Left ventricle myocardium inferior (tissue), 1 donor: ENCODE results near the gene COX6A2. TPM values are rescaled to one million over a fixed set of nuclear protein-coding genes. Genes with fewer than 3 reads are reported as not detected.

Experiments used
- DNase-seq: peaks from one replicate; pipeline ENCODE4 v3.0.0-alpha.2; 2020
- H3K27ac ChIP-seq: fragments of 200-600 bp; replicated peaks from 2 replicates; pipeline ENCODE4 v1.8.0; 2021
- H3K27me3 ChIP-seq: fragments of 200-600 bp; 2 replicates; pipeline ENCODE4 v1.8.0; 2021; ENCODE audit warnings: low read depth
- H3K36me3 ChIP-seq: fragments of 200-600 bp; 2 replicates; pipeline ENCODE4 v1.8.0; 2021
- H3K4me1 ChIP-seq: fragments of 200-600 bp; 2 replicates; pipeline ENCODE4 v1.8.0; 2021
- H3K4me3 ChIP-seq: fragments of 200-600 bp; 2 replicates; pipeline ENCODE4 v1.8.0; 2021; ENCODE audit warnings: mild to moderate bottlenecking, moderate library complexity
- H3K9me3 ChIP-seq: fragments of 200-600 bp; replicated peaks from 2 replicates; pipeline ENCODE4 v1.8.0; 2021
- CTCF ChIP-seq: fragments of 200-600 bp; IDR thresholded peaks from 2 replicates; pipeline ENCODE4 v1.8.0; 2021; ENCODE audit warnings: antibody characterized with exemption, mild to moderate bottlenecking, borderline replicate concordance
- intact Hi-C: fragments of 100-400 bp; cut with micrococcal nuclease; formaldehyde crosslinking; loops from one replicate; pipeline ENCODE4 v1.11.0; 2022
- total RNA-seq: library from RNA; stranded (reverse); fragmentation: NEBNext Ultra II Directional; extraction: Animal tissue kit (Norgen Biotek cat#: 25700); gene quantifications from one replicate; pipeline ENCODE4 v1.2.1, GENCODE V29; 2021
- donor health status: DM: no; HTN: yes; CAD: no; lungs with severe emphysema.

Gene COX6A2
- total RNA-seq, 1 donor from 2014 or later = 1,568 TPM

- intact Hi-C loops = no loop called here
- H3K4me3 ChIP-seq = no peak overlapping the region
- no peak overlapping the region for H3K27ac ChIP-seq
- no peak for DNase-seq
- no peaks in the 10 kb centered on the region for H3K36me3 ChIP-seq
- H3K4me1 ChIP-seq = no peaks in the 10 kb centered on the region
- H3K27me3 ChIP-seq = peaks cover 49% of the 10 kb centered on the region
- TF ChIP-seq CTCF = no peak
- peaks cover 7% of the 10 kb centered on the region for H3K9me3 ChIP-seq
These were observed 30.5 kb downstream of the COX6A2 start for GRCh38 chr16:31397701-31398100.

GRCh38 chr16:31397096-31397660, 31.0 kb downstream of the COX6A2 start:
- intact Hi-C loops = no loop called here
- no peak for DNase-seq
- Histone ChIP-seq H3K9me3 (peaks cover 7% of the 10 kb centered on the region), H3K27ac (no peak overlapping the region), H3K36me3 (no peaks in the 10 kb centered on the region), H3K27me3 (peaks cover 54% of the 10 kb centered on the region), H3K4me3 (no peak overlapping the region), H3K4me1 (no peaks in the 10 kb centered on the region)
- no peak for TF ChIP-seq CTCF

- Histone ChIP-seq H3K4me3 (no peak overlapping the region), H3K27me3 (peaks cover 56% of the 10 kb centered on the region), H3K36me3 (no peaks in the 10 kb centered on the region), H3K4me1 (no peaks in the 10 kb centered on the region), H3K27ac (no peak overlapping the region), H3K9me3 (peaks cover 7% of the 10 kb centered on the region)
- TF ChIP-seq CTCF = no peak
- intact Hi-C loops = no loop called here
- DNase-seq = no peak
These were observed 32.5 kb downstream of the COX6A2 start for GRCh38 chr16:31395647-31396046.

GRCh38 chr16:31393056-31393455, 35.1 kb downstream of the COX6A2 start, which contains the start of gene ITGAD:
TSS of gene ITGAD (plus strand) at chr16:31393335. CDS start at chr16:31393361, 26 bp downstream.
- Histone ChIP-seq H3K27me3 (peaks cover 71% of the 10 kb centered on the region), H3K27ac (no peak within 1 kb of the TSS), H3K9me3 (no peaks in the 10 kb centered on the region), H3K4me3 (no peak within 1 kb of the TSS), H3K4me1 (no peaks in the 10 kb centered on the region), H3K36me3 (no peaks in the 10 kb centered on the region)
- intact Hi-C loops = no loop called here
- no peak for DNase-seq
- no peak for TF ChIP-seq CTCF

GRCh38 chr16:31390504-31391041, 37.6 kb downstream of the COX6A2 start:
- Histone ChIP-seq H3K4me3 (no peak overlapping the region), H3K36me3 (no peaks in the 10 kb centered on the region), H3K9me3 (no peaks in the 10 kb centered on the region), H3K27ac (no peak overlapping the region), H3K27me3 (peaks cover 56% of the 10 kb centered on the region), H3K4me1 (no peaks in the 10 kb centered on the region)
- no peak for TF ChIP-seq CTCF
- intact Hi-C loops = no loop called here
- no peak for DNase-seq
